CD4-positive, alpha-beta T cell treated with Interleukin-2 at 100 ng/mL for 4 hours (primary cell): ENCODE data around the gene TRIOBP.
"Not testable (repeated sequence)": the region's sequence is repeated elsewhere in the genome, so short reads cannot be mapped to it uniquely, and the experiment has no call there.

Experiments used
- DNase-seq: peaks from one replicate; pipeline ENCODE4 v3.0.0-alpha.2; 2020; ENCODE audit warnings: low spot score

The TRIOBP gene

DNA sequence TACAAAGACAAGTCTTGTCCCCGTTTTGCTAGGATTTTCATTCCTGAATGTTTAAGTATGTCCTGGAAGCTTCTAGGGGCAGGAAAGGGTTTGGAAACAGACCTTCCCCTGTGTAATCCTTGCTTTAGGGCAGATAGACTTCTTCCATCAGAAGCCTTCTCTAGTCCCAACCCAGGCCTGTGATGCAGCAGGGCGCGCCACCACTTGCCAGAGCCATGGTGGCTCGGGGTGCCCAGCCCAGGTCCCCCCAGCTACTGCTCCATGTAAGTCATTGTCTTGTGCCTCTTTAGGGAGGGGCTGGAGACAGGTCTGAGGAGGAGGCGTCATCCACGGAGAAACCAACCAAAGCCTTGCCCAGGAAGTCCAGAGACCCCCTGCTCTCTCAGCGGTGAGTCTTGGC lies 6.4 kb upstream of the TRIOBP start:
- DNase-seq = no peak

DNA sequence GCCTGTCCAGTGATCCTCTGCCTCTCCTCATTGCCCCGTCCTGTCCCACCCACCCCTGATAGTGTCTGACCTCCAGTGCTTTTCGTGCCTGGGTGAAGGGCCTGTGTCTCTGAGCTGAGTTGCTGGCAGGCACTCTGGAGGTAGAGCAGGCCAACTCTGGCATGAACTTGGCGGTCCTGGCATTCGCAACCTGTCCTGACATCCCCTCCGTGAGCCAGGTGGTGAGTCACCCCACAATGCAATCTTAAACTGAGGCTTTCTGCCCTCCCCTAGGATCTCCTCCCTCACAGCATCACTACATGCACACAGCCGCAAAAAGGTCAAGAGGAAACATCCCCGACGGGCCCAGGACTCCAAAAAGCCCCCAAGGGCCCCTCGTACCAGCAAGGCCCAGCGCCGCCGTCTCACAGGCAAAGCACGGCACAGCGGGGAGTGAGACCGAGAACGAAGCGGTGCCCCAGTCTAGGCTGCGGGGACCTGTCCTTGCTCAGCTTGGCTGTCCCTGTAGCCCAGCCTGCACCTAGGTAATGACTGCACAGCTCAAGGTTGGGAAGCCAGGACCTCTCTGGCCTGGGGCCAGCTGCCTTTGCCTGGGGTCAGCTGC lies 5.8 kb upstream of the TRIOBP start:
- no peak for DNase-seq

DNA sequence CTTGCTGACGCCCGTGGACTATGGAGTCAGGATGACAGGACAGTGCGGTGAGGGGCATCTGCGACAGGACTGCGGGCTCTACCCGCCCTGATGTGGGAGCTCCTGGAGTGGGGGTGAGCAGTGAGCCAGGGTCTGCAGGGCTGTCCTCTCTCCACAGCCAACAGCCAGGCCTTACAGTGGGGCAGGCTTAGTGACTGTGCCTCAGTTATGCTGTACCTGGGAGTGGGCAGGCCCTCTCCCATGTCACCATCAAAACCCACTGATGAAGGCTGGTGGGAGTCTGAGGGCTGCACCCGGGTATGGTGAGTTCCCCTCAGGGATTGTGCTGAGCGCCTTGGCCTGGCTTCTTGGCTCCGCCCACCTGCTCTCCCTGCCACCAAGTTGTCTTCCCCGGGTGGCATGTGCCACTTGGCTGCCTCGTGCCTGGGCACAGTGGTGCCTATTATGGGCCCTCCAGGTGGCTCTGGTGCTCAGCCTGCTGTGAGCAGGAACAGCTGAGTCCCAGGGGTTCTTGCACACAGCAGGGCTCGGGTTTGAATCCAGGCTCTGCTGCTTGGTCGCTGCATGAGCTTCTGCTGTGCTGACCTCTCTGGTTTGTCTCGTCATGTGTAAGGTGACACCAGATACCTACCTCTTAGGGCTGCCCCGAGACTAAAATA lies 4.1 kb upstream of the TRIOBP start:
- DNase-seq = no peak

DNA sequence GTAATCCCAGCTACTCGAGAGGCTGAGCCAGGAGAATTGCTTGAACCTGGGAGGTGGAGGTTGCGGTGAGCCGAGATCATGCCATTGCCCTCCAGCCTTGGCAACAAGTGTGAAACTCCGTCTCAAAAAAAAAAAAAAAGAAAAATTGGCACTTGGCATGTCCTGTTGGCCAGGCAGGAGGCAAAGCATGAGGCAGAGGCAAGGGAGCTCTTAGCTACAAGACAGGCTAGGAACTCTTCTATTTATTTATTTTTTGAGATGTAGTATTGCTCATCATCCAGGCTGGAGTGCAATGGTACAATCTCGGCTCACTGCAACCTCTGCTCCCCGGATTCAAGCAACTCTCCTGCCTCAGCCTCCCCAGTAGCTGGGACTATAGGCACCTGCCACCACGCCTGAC lies 2.7 kb upstream of the TRIOBP start:
- DNase-seq = not testable (repeated sequence)

DNA sequence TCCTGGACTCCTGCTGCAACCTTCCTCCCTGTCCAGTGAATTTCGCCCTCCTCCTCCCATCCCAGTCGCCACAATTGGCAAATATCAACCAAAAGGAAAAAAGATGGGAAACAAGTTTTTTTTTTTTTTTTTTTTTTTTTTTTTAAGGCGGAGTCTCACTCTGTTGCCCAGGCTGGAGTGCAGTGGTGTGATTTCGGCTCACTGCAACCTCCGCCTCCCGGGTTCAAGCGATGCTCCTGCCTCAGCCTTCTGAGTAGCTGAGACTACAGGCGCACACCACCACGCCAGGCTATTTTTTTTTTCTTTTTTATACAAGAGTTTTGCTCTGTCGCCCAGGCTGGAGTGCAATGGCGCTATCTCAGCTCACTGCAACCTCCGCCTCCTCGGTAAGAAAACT lies 590 bp upstream of the TRIOBP start:
- not testable (repeated sequence) for DNase-seq

DNA sequence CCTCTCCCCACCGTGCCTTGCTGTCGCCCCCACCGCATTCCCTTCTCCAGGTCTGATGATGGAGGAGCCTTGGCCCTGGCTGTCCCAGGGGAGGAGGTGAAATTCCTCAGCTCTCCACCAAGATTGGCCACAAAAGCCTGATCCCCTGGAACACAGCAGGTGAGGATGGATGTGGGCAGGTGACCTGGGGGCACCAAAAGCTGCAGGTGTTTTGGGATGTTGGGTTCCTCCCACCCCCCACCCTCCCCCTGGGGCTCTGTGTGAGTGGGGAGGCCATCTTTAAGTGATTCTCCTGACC lies 639 bp downstream of the TRIOBP start:
- no peak for DNase-seq

DNA sequence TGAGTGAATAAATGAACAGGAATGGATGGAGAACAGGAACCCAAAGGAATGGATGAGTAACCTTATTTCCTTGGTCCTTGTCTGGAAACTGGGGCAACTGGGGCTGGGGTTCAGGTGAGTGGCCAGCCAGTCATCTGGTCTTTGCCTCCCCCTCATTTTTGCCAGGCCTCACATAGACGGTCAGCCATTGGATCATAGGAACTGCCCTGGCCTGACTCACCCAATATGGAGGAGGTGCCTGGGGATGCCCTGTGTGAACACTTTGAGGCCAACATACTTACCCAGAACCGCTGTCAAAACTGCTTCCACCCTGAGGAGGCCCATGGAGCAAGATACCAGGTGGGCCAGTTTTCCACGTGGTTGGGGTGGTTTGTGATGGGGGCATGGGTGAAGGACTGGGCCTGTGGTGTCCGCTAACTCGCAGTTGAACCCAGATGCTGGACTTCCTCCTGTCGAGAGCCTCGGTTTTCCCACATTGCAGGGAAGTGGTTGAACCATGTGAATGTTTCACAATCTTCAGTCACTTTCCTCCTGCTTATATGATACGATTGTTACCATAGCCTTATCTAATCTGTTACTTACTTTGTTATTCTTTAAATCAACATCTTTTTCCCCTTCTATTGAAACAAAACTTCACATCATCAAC lies 4.4 kb downstream of the TRIOBP start:
- DNase-seq = no peak

DNA sequence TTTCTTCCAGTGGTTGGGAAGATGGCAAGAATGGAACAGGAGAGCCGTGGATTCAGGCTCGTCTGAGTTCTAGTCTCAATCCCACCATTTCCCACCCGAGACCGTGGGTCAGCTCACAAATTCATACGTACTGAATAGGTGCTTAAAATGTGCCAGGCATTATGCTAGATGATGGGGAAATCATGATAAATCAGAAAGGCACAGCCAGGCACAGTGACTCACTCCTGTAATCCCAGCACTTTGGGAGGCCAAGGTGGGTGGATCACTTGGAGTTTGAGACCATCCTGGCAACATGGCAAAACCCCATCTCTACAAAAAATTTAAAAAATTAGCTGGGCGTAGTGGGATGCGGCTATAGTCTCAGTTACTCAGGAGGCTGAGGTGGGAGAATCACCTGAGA lies 7.1 kb downstream of the TRIOBP start:
- DNase-seq = no peak

DNA sequence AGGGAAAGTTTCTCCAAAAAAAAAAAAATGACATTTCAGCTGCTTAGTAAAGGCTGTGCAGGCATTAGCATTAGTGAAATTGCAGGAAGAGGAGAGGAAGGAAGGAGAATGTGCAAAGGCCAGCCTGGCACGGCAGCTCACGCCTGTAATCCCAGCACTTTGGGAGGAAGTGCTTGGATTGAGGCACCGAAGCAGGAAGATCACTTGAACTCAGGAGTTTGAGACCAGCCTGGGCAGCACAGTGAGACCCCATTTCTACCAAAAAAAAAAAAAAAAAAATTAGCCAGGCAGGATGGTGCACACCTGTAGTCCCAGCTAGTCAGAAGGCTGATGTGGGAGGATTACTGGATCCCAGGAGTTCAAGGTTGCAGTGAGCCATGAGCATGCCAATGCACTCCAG lies 7.8 kb downstream of the TRIOBP start:
- DNase-seq = no peak

DNA sequence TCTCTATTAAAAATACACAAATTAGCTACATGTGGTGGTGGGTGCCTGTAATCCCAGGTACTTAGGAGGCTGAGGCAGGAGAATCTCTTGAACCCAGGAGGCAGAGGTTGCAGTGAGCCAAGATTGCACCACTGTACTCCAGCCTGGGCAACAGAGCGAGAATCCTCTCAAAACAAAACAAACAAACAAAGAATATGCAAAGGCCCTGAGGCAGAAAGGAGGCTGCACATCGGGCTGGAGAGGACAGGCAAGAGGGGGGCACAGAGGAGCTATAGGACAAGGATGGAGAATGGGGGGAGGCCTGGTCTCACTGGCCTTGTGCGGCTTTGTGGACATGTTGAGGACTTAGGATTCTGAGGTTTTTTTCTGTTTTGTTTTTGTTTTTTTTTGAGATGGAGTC lies 8.4 kb downstream of the TRIOBP start:
- DNase-seq = no peak

DNA sequence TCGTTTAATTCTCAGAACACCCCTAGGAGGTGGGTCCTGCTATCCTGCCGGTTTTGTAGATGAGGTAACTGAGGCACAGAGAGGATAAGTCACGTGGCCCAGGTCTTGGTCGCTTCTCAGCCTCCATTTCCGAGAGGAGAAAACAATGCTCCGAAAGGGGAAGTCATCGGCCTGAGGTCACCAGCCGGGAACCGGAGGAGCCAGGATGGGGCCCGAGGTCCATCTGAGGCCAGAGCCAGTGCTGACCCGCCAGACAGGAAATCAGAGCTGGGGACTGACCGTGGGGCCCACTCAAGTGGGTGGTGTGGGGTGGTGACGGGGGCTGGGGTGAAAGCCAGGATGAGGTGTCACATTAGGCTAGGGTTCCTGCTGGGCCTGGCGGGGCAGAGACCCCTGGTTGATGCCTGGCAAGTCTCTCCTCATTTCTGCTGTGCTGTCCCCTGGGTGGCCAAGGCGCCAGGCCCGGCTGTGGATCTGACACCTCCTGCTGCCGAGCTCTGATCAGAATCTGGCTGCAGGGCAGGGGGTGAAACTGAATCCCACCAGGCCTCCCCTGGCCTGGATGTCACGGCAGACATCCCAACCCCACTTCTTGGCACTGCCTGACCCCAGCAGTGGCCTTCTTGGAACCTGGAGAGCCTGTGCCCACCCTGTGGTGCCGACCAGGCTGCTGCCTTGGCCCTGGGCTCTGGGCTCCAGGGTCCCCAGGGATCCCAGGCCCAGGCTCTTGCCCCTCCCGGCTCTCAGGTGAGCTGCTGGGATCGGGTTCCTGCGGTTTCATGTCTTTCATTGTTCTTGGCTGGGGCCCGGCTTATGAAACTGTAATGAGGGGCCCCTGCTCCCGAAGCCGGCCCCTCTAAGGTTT lies 12.0 kb downstream of the TRIOBP start:
- no peak for DNase-seq

DNA sequence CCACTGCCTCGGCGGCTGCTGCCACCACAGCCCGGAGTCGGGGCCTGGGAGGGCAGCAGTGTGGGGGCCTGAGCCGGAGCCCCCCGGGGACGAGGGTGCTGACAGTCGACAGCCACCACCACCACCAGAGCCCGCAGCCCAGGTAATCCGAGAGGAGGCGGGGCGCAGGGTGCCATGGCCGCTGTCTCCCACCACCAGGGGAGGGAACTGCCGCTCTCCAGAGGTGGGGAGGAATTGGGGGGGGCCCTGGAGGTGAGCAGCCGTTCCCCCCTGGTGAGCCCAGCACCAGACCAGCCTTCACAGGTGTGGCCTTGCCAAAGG lies 12.6 kb downstream of the TRIOBP start:
- DNase-seq = no peak

DNA sequence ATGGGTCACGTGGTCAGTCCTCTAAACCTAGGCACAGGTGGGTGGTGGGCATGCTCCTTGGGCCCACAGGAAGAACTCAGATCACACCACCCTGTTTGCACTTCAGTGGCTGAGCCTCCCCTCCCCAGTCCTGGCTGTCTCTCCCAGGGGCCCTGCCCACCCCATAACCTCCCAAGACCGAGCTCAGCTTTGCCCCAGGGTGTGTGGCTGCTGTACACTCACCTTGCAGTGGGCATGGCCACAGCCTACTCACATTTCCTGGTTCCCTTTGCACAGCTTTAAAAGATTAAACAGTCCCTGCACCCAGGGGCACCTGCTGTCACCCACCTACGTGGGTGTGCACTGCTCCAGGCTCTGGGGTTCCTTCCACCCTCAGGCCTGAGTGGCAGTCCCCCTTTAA lies 13.8 kb downstream of the TRIOBP start:
- no peak for DNase-seq

DNA sequence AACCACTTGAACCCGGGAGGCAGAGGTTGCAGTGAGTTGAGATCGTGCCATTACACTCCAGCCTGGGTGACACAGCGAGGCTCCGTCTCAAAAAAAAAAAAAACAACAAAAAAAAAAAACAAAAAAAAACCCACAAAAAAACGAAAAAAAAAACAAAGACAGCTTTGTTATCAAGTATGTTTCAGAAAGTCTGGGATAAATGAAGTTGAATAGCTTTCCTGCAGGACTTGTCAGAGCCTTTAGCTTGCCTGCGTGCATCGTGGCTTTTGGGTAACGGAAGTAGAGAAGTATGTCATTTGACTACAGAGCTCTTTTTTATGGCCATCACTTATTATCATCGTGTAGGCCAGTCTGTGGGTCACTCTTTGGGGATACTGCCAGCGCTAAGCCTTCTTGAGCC lies 14.6 kb downstream of the TRIOBP start:
- DNase-seq = no peak

DNA sequence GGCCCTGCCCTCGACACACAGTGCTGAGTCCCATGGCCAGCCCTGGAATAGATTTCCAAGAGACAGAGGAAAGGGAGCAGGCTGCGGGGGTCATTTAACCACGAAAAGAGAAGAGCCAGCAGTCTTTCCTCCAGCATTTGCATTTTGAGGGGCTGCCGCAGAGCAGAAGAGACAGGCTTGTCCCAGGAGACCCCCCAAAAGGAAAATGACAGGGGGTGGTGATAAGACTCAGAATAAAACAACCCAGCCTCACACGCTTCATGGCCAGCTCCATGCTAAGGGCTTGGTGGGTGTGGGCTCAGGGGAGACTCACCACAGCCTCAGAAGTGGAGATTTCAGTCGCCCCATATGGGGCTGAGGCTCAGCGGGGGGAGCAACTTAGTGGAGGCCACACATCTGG lies 16.9 kb downstream of the TRIOBP start:
- no peak for DNase-seq

DNA sequence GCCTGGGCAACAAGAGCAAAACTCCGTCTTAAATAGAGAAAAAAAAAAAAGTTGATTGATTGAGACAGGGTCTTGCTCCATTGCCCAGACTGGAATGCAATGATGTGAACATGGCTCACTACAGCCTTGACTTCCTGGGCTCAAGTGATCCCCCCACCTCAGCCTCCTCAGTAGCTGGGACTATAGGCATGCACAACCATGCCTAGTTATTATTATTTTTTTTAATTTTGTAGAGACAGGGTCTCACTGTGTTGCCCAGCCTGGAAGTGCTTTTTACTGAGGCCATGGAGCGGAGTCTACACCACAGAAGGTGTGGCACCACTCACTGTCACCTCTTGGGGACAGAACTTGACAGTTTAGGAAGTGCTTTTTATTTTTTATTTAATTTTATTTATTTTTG lies 17.8 kb downstream of the TRIOBP start:
- DNase-seq = no peak

DNA sequence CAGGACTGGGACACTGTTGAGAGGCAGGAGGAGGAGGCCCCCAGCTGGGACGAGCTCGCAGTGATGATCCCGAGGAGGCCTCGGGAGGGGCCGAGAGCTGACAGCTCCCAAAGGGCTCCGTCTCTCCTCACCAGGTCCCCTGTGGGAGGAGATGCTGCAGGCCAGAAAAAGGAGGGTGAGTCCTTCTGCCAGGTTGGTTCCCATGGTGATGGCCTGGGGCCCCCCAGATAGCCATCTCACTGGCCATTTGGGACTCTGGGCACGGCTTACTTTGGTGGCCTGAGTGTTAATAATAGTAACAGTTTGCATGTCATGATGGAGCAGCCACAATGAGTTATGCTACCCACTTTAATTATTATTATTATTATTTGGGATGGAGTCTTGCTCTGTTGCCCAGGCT lies 18.9 kb downstream of the TRIOBP start:
- no peak for DNase-seq

DNA sequence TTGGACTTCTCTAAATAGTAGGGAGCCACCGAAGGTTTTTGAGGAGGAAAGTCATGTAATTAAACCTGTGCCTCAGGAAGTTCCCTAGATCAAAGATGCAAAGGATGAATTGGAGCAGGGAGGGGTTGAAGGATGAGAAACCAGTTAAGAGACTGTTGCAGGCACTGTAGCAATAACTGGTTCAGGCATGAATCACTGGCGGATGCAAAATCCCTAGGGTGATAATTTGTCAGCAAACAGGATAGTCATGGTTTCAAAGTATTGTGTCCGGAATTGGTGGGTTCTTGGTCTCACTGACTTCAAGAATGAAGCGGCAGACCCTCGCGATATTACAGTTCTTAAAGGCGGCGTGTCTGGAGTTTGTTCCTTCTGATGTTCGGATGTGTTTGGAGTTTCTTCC lies 19.9 kb downstream of the TRIOBP start:
- DNase-seq = no peak

DNA sequence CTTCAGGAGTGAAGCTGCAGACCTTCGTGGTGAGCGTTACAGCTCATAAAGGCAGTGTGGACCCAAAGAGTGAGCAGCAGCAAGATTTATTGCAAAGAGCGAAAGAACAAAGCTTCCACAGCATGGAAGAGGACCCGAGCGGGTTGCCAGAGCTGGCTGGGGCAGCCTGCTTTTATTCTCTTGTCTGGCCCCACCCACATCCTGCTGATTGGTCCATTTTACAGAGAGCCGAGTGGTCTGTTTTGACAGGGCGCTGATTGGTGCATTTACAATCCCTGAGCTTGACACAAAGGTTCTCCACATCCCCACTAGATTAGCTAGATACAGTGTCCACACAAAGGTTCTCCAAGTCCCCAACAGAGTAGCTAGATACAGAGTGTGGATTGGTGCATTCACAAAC lies 20.4 kb downstream of the TRIOBP start:
- not testable (repeated sequence) for DNase-seq

DNA sequence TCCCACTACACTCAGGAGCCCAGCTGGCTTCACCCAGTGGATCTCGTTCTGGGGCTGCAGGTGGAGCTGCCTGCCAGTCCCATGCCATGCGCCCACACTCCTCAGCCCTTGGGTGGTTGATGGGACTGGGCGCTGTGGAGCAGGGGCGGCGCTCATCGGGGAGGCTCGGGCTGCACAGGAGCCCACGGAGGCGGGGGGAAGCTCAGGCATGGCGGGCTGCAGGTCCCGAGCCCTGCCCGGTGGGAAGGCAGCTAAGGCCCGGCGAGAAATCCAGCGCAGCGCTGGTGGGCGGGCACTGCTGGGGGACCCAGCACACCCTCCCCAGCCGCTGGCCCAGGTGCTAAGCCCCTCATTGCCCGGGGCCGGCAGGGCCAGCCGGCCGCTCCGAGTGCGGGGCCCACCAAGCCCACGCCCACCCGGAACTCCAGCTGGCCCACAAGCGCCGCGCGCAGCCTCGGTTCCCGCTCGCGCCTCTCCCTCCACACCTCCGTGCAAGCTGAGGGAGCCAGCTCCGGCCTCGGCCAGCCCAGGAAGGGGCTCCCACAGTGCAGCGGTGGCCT lies 21.0 kb downstream of the TRIOBP start:
- DNase-seq = not testable (repeated sequence)

DNA sequence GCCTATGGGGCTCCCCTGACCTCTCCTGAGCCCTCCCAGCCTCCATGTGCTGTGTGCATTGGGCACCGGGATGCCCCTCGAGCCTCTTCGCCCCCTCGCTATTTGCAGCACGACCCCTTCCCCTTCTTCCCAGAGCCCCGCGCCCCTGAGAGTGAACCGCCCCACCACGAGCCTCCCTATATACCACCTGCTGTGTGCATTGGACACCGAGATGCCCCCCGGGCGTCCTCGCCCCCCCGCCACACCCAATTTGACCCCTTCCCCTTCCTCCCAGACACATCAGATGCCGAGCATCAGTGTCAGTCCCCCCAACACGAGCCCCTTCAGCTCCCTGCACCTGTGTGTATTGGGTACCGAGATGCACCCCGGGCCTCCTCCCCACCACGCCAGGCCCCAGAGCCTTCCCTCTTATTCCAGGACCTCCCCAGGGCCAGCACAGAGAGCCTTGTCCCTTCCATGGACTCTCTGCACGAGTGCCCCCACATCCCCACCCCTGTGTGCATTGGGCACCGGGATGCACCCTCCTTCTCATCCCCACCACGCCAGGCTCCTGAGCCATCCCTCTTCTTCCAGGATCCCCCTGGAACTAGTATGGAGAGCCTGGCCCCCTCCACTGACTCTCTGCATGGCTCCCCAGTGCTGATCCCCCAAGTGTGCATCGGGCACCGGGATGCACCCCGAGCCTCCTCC lies 28.8 kb downstream of the TRIOBP start:
- no peak for DNase-seq

DNA sequence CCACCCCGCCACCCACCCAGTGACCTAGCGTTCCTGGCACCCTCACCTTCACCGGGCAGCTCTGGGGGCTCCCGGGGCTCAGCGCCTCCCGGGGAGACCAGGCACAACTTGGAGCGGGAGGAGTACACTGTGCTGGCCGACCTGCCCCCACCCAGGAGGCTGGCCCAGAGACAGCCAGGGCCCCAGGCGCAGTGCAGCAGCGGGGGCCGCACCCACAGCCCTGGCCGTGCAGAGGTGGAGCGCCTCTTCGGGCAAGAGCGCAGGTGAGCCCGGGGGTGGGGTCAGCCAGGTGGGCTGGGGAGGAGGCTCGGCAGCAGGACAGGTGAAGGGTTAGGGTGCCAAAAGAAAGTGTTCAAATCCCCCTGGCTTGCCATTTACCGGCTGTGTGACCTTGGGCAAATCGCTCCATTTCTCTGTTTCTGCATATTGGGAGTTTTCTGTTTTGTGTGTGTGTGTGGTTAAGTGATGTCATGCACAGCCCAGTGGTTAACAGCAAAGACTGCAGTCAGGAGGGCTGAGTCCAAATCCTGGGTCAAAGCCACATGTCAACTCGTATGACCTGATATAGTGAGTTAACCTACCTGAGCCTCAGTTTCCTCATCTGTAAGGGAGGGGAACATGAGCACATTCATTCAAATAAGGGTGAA lies 29.5 kb downstream of the TRIOBP start:
- DNase-seq = no peak
